Measurements from ENCODE around the gene LRRC46. TPM values are rescaled to one million over a fixed set of nuclear protein-coding genes. Genes with fewer than 3 reads are reported as not detected.

Gene LRRC46
- total and polyA plus RNA-seq, 2 experiments from 2014 or later = 0.95 TPM; not detected in 1

GRCh38 chr17:47807421-47807820, 24.0 kb upstream of the LRRC46 start:
- in situ Hi-C loops (cut with MboI) = no loop called here
- Histone ChIP-seq H3K4me1 (ENCODE audit: insufficient read depth) (peaks cover 10% of the 10 kb centered on the region), H3K4me3 (no peak overlapping the region), H3F3A (ENCODE audit: insufficient read depth) (peaks cover 14% of the 10 kb centered on the region; the same call in 1 of the 2 replicates), H3K4me2 (ENCODE audit: unreplicated experiment) (no peak overlapping the region), H3K9me3 (ENCODE audit: low read depth) (no peaks in the 10 kb centered on the region), H3K79me2 (ENCODE audit: insufficient read depth) (no peaks in the 10 kb centered on the region), H3K27me3 (replicated peaks; ENCODE audit: insufficient read depth) (no peaks in the 10 kb centered on the region; the same call in 1 of the 2 replicates), H3K36me3 (ENCODE audit: low read depth) (no peaks in the 10 kb centered on the region), H3K9ac (no peak overlapping the region), H3K27ac (no peak overlapping the region), H2AFZ (no peak overlapping the region), H3K9me2 (ENCODE audit: insufficient read depth) (no peaks in the 10 kb centered on the region), H4K20me1 (ENCODE audit: insufficient read depth) (no peaks in the 10 kb centered on the region)
- no peak for DNase-seq
- TF ChIP-seq EZH2 (IDR thresholded peaks at IDR 0.05; ENCODE audit: insufficient read depth, poor library complexity, severe bottlenecking) (no peak), EZH2phosphoT487 (IDR thresholded peaks at IDR 0.05; ENCODE audit: insufficient read depth, low read depth) (no peak)
- WGBS, 2 experiments (ENCODE audit: low coverage in 1 of 2, low lambda C conversion rate in 2 of 2, missing lambda C conversion rate in 2 of 2) = 95 to 96% methylated on average over 10 of the region's 11 CpGs

GRCh38 chr17:47808036-47808829, 23.2 kb upstream of the LRRC46 start:
- WGBS, 2 experiments (ENCODE audit: low coverage in 1 of 2, low lambda C conversion rate in 2 of 2, missing lambda C conversion rate in 2 of 2) = 93 to 94% methylated on average over 13 to 20 of the region's 20 CpGs
- no peaks in the 10 kb centered on the region for H4K20me1 ChIP-seq (ENCODE audit: insufficient read depth)
- TF ChIP-seq EZH2phosphoT487 (IDR thresholded peaks at IDR 0.05; ENCODE audit: insufficient read depth, low read depth) (no peak), EZH2 (IDR thresholded peaks at IDR 0.05; ENCODE audit: insufficient read depth, poor library complexity, severe bottlenecking) (no peak)

DNA sequence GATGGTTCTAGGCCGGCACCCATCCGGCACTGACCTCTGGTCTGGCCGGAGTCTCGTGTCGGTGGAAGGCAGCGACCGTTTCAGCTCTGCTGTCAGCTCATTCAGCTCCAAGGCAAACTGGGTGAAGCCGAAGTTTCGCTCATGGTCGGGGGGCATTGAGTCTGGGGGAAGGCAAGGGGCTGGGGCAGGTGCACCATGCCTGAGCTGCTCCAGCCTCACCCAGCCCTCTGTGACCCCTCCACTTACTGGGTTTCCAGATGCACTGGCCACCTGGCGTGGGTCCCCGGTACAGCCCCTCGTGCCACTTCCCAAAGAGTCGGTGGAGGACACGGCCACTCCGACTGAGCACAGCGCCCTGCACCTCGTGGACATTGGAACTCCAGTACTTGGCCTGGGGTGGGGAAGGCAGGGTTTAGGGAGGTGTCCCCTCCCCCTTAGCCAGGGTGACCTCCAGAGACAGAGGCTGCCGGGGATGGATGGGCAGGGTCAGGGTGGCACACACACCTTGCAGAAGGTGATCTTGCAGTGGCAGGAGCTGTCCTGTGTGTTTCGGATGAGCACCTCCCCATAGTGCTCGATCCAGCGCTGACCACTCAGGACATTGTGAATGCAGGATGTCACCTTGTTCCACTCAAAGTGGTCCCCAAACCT, 22.5 kb upstream of the LRRC46 start:
- Histone ChIP-seq H3K79me2 (ENCODE audit: insufficient read depth) (no peaks in the 10 kb centered on the region), H3K36me3 (ENCODE audit: low read depth) (no peaks in the 10 kb centered on the region), H3K9ac (no peak overlapping the region), H3K27ac (no peak overlapping the region), H3K9me2 (ENCODE audit: insufficient read depth) (no peaks in the 10 kb centered on the region), H3K4me2 (ENCODE audit: unreplicated experiment) (no peak overlapping the region), H3K27me3 (replicated peaks; ENCODE audit: insufficient read depth) (no peaks in the 10 kb centered on the region; the same call in 1 of the 2 replicates), H3F3A (ENCODE audit: insufficient read depth) (peaks cover 14% of the 10 kb centered on the region; the same call in 1 of the 2 replicates), H3K9me3 (ENCODE audit: low read depth) (no peaks in the 10 kb centered on the region), H2AFZ (no peak overlapping the region), H3K4me3 (no peak overlapping the region), H3K4me1 (ENCODE audit: insufficient read depth) (peaks cover 10% of the 10 kb centered on the region), H4K20me1 (ENCODE audit: insufficient read depth) (no peaks in the 10 kb centered on the region)
- 96 to 97% methylated on average over 17 to 22 of the region's 22 CpGs for WGBS, 2 experiments (ENCODE audit: low coverage in 1 of 2, low lambda C conversion rate in 2 of 2, missing lambda C conversion rate in 2 of 2)
- no peak for TF ChIP-seq EZH2 (IDR thresholded peaks at IDR 0.05; ENCODE audit: insufficient read depth, poor library complexity, severe bottlenecking)
- no peak for TF ChIP-seq EZH2phosphoT487 (IDR thresholded peaks at IDR 0.05; ENCODE audit: insufficient read depth, low read depth)
- in situ Hi-C loops (cut with MboI) = no loop called here
- DNase-seq = no peak

More at GRCh38 chr17:47808036-47808829, 23.2 kb upstream of the LRRC46 start:
- no peak overlapping the region for H2AFZ ChIP-seq
- H3K27me3 ChIP-seq (replicated peaks; ENCODE audit: insufficient read depth) = no peaks in the 10 kb centered on the region; the same call in 1 of the 2 replicates
- H3K9me2 ChIP-seq (ENCODE audit: insufficient read depth) = no peaks in the 10 kb centered on the region
- H3K4me2 ChIP-seq (ENCODE audit: unreplicated experiment) = no peak overlapping the region
- DNase-seq = no peak
- no peaks in the 10 kb centered on the region for H3K9me3 ChIP-seq (ENCODE audit: low read depth)
- no peaks in the 10 kb centered on the region for H3K79me2 ChIP-seq (ENCODE audit: insufficient read depth)
- no peak overlapping the region for H3K9ac ChIP-seq
- in situ Hi-C loops (cut with MboI) = no loop called here
- no peaks in the 10 kb centered on the region for H3K36me3 ChIP-seq (ENCODE audit: low read depth)
- H3K27ac ChIP-seq = no peak overlapping the region
- no peak overlapping the region for H3K4me3 ChIP-seq
- H3K4me1 ChIP-seq (ENCODE audit: insufficient read depth) = peaks cover 10% of the 10 kb centered on the region
- H3F3A ChIP-seq (ENCODE audit: insufficient read depth) = peaks cover 14% of the 10 kb centered on the region; the same call in 1 of the 2 replicates

GRCh38 chr17:47810200-47810821, 21.2 kb upstream of the LRRC46 start:
- in situ Hi-C loops (cut with MboI) = no loop called here
- peak overlapping the region; percentile 41 for H3K27ac ChIP-seq

More at GRCh38 chr17:47810200-47810821, 21.2 kb upstream of the LRRC46 start:
- Histone ChIP-seq H3K9me3 (ENCODE audit: low read depth) (no peaks in the 10 kb centered on the region), H3K27me3 (replicated peaks; ENCODE audit: insufficient read depth) (no peaks in the 10 kb centered on the region), H3K4me2 (ENCODE audit: unreplicated experiment) (peak overlapping the region; percentile 7), H2AFZ (no peak overlapping the region), H3K4me3 (no peak overlapping the region), H3K36me3 (ENCODE audit: low read depth) (no peaks in the 10 kb centered on the region), H3K4me1 (ENCODE audit: insufficient read depth) (peaks cover 10% of the 10 kb centered on the region), H4K20me1 (ENCODE audit: insufficient read depth) (no peaks in the 10 kb centered on the region), H3K79me2 (ENCODE audit: insufficient read depth) (no peaks in the 10 kb centered on the region), H3K9me2 (ENCODE audit: insufficient read depth) (no peaks in the 10 kb centered on the region), H3K9ac (peak overlapping the region; percentile 18; the same call in 1 of the 2 replicates), H3F3A (ENCODE audit: insufficient read depth) (peaks cover 14% of the 10 kb centered on the region; the same call in 1 of the 2 replicates)
- DNase-seq = peak; percentile 94
- 43% methylated on average over 10 of the region's 10 CpGs for WGBS, 2 experiments (ENCODE audit: low coverage in 1 of 2, low lambda C conversion rate in 2 of 2, missing lambda C conversion rate in 2 of 2)
- TF ChIP-seq EZH2phosphoT487 (IDR thresholded peaks at IDR 0.05; ENCODE audit: insufficient read depth, low read depth) = no peak
- no peak for TF ChIP-seq EZH2 (IDR thresholded peaks at IDR 0.05; ENCODE audit: insufficient read depth, poor library complexity, severe bottlenecking)
